ENCODE measurements around the gene CHPF2. TPM values are rescaled to one million over a fixed set of nuclear protein-coding genes. Genes with fewer than 3 reads are reported as not detected.
A peak's percentile ranks its signal among the peaks of the same experiment; 100 is the strongest.

Gene CHPF2
- total RNA-seq, 1 donor from 2014 or later = 89.5 TPM

GRCh38 chr7:151249732-151250072 is 17.4 kb downstream of the CHPF2 start:
- Mint-ChIP-seq H3K4me1 (ENCODE audit: unreplicated experiment) (peaks cover 69% of the 10 kb centered on the region), H3K9me3 (ENCODE audit: unreplicated experiment) (no peaks in the 10 kb centered on the region)
- DNase-seq (ENCODE audit: extremely low spot score, unreplicated experiment) = no peak

GRCh38 chr7:151250181-151251132 is 18.2 kb downstream of the CHPF2 start:
- H3K27ac Mint-ChIP-seq (ENCODE audit: unreplicated experiment) = peak overlapping the region; percentile 100
- H3K4me3 Mint-ChIP-seq (ENCODE audit: unreplicated experiment) = peak overlapping the region; percentile 82
- peaks cover 2% of the 10 kb centered on the region for H3K36me3 Mint-ChIP-seq (ENCODE audit: unreplicated experiment)
- TF ChIP-seq CTCF (IDR thresholded peaks at IDR 0.05) = no peak
- no peaks in the 10 kb centered on the region for H3K9me3 Mint-ChIP-seq (ENCODE audit: unreplicated experiment)
- no peak for DNase-seq (ENCODE audit: extremely low spot score, unreplicated experiment)
- no peaks in the 10 kb centered on the region for H3K27me3 Mint-ChIP-seq (ENCODE audit: unreplicated experiment)
- H3K4me1 Mint-ChIP-seq (ENCODE audit: unreplicated experiment) = peaks cover 65% of the 10 kb centered on the region

More at GRCh38 chr7:151249732-151250072, 17.4 kb downstream of the CHPF2 start:
- no peak for TF ChIP-seq CTCF (IDR thresholded peaks at IDR 0.05)
- Mint-ChIP-seq H3K36me3 (ENCODE audit: unreplicated experiment) (no peaks in the 10 kb centered on the region), H3K27ac (ENCODE audit: unreplicated experiment) (peak overlapping the region; percentile 100), H3K4me3 (ENCODE audit: unreplicated experiment) (peak overlapping the region; percentile 82), H3K27me3 (ENCODE audit: unreplicated experiment) (no peaks in the 10 kb centered on the region)

- Mint-ChIP-seq H3K27me3 (ENCODE audit: unreplicated experiment) (no peaks in the 10 kb centered on the region), H3K4me3 (ENCODE audit: unreplicated experiment) (peak overlapping the region; percentile 82), H3K36me3 (ENCODE audit: unreplicated experiment) (peaks cover 4% of the 10 kb centered on the region), H3K9me3 (ENCODE audit: unreplicated experiment) (no peaks in the 10 kb centered on the region), H3K4me1 (ENCODE audit: unreplicated experiment) (peaks cover 58% of the 10 kb centered on the region), H3K27ac (ENCODE audit: unreplicated experiment) (peak overlapping the region; percentile 100)
- TF ChIP-seq CTCF (IDR thresholded peaks at IDR 0.05) = no peak
- DNase-seq (ENCODE audit: extremely low spot score, unreplicated experiment) = no peak
These were observed 19.0 kb downstream of the CHPF2 start for GRCh38 chr7:151251328-151251688.

GRCh38 chr7:151251689-151252560 is 19.6 kb downstream of the CHPF2 start:
- H3K27me3 Mint-ChIP-seq (ENCODE audit: unreplicated experiment) = peaks cover 4% of the 10 kb centered on the region
- H3K36me3 Mint-ChIP-seq (ENCODE audit: unreplicated experiment) = peaks cover 8% of the 10 kb centered on the region
- peak overlapping the region; percentile 97 for H3K27ac Mint-ChIP-seq (ENCODE audit: unreplicated experiment)
- H3K4me3 Mint-ChIP-seq (ENCODE audit: unreplicated experiment) = peak overlapping the region; percentile 82
- peak; percentile 92 for DNase-seq (ENCODE audit: extremely low spot score, unreplicated experiment)
- no peak for TF ChIP-seq CTCF (IDR thresholded peaks at IDR 0.05)
- no peaks in the 10 kb centered on the region for H3K9me3 Mint-ChIP-seq (ENCODE audit: unreplicated experiment)
- H3K4me1 Mint-ChIP-seq (ENCODE audit: unreplicated experiment) = peaks cover 52% of the 10 kb centered on the region

GRCh38 chr7:151252561-151252835 is 20.2 kb downstream of the CHPF2 start:
- Mint-ChIP-seq H3K4me1 (ENCODE audit: unreplicated experiment) (peaks cover 46% of the 10 kb centered on the region), H3K4me3 (ENCODE audit: unreplicated experiment) (peak overlapping the region; percentile 82)

More at GRCh38 chr7:151252561-151252835, 20.2 kb downstream of the CHPF2 start:
- Mint-ChIP-seq H3K27me3 (ENCODE audit: unreplicated experiment) (peaks cover 4% of the 10 kb centered on the region), H3K27ac (ENCODE audit: unreplicated experiment) (peak overlapping the region; percentile 97), H3K36me3 (ENCODE audit: unreplicated experiment) (peaks cover 8% of the 10 kb centered on the region), H3K9me3 (ENCODE audit: unreplicated experiment) (no peaks in the 10 kb centered on the region)
- DNase-seq (ENCODE audit: extremely low spot score, unreplicated experiment) = no peak
- TF ChIP-seq CTCF (IDR thresholded peaks at IDR 0.05) = no peak
